ENCODE measurements around the gene PLEKHA7. TPM values are rescaled to one million over a fixed set of nuclear protein-coding genes. Genes with fewer than 3 reads are reported as not detected.

The PLEKHA7 gene
- polyA plus RNA-seq, 1 of the 3 experiments (the other 2 are of a cell fraction) = 0.12 TPM

GRCh38 chr11:16793009-16793408 lies 221.2 kb downstream of the PLEKHA7 start:
- no peak overlapping the region for H3K4me2 ChIP-seq
- 100% methylated on average over 3 of the region's 3 CpGs for WGBS (ENCODE audit: low lambda C conversion rate)
- H4K20me1 ChIP-seq (ENCODE audit: insufficient read depth) = no peaks in the 10 kb centered on the region
- ChIA-PET CTCF (interaction anchor here (0.6 to 2.9 kb wide), 4 partner anchors 8 to 1473 kb away, joined by 3 to 14 read pairs (median 8); no protein-coding TSS in a partner anchor), POLR2A (interaction anchor here (0.6 kb wide), 1 partner anchor 108 kb away, joined by 3 read pairs; no protein-coding TSS in a partner anchor)
- TF ChIP-seq SMC3 (IDR thresholded peaks at IDR 0.05; ENCODE audit: low read depth, low read length) (no peak), TAF1 (IDR thresholded peaks at IDR 0.05; ENCODE audit: borderline replicate concordance, low read depth, low read length) (no peak), USF1 (IDR thresholded peaks at IDR 0.05; ENCODE audit: borderline replicate concordance, low read depth) (no peak), YY1 (IDR thresholded peaks at IDR 0.05; ENCODE audit: low read depth) (no peak), FOSL2 (IDR thresholded peaks at IDR 0.05; ENCODE audit: borderline replicate concordance, low read depth) (no peak), RXRA (IDR thresholded peaks at IDR 0.05; ENCODE audit: borderline replicate concordance, low read depth) (no peak), EP300 (IDR thresholded peaks at IDR 0.05; ENCODE audit: borderline replicate concordance in 1 of 2, low read depth in 1 of 2, low read length in 1 of 2) (no peak), MXI1 (IDR thresholded peaks at IDR 0.05; ENCODE audit: low read depth, low read length) (no peak), NFIC (IDR thresholded peaks at IDR 0.05; ENCODE audit: borderline replicate concordance) (no peak), FOXM1 (IDR thresholded peaks at IDR 0.05; ENCODE audit: low read depth) (no peak), RCOR1 (IDR thresholded peaks at IDR 0.05; ENCODE audit: low read length) (no peak), PBX3 (IDR thresholded peaks at IDR 0.05) (no peak), NRF1 (IDR thresholded peaks at IDR 0.05; ENCODE audit: low read depth, low read length) (no peak), FOXJ3 (CRISPR knock-in tag; IDR thresholded peaks at IDR 0.05) (no peak), SIN3A (IDR thresholded peaks at IDR 0.05; ENCODE audit: borderline replicate concordance, low read depth, low read length) (no peak)
- H3K9ac ChIP-seq = no peak overlapping the region
- no peaks in the 10 kb centered on the region for H3K36me3 ChIP-seq (replicated peaks in 1 of 2; ENCODE audit: control insufficient read depth in 1 of 2, insufficient read depth in 2 of 2, low read length in 1 of 2)
- H3K9me3 ChIP-seq = no peaks in the 10 kb centered on the region
- DNase-seq = no peak
- H3K79me2 ChIP-seq (ENCODE audit: insufficient read depth) = no peaks in the 10 kb centered on the region
- H2AFZ ChIP-seq (ENCODE audit: low read depth) = no peak overlapping the region
- no peak overlapping the region for H3K27ac ChIP-seq (ENCODE audit: low read depth in 2 of 2, low read length in 1 of 2)
- H3K27me3 ChIP-seq (ENCODE audit: insufficient read depth) = no peaks in the 10 kb centered on the region
- no peaks in the 10 kb centered on the region for H3K9me2 ChIP-seq
- H3F3A ChIP-seq (replicated peaks; ENCODE audit: insufficient read depth) = peaks cover 17% of the 10 kb centered on the region
- peaks cover 0 to 4% of the 10 kb centered on the region in 2 experiments for H3K4me1 ChIP-seq (ENCODE audit: control insufficient read depth in 1 of 2, insufficient read depth in 2 of 2, low read depth in 1 of 2, low read length in 1 of 2)
- no peak overlapping the region for H3K4me3 ChIP-seq (ENCODE audit: low read depth in 2 of 2, low read length in 1 of 2)

- H4K20me1 ChIP-seq (ENCODE audit: insufficient read depth) = no peaks in the 10 kb centered on the region
- peak overlapping the region; percentile 58; the same call in 1 of the 2 replicates for H3K9ac ChIP-seq
- H3K79me2 ChIP-seq (ENCODE audit: insufficient read depth) = no peaks in the 10 kb centered on the region
- peaks cover 0 to 8% of the 10 kb centered on the region in 2 experiments for H3K4me1 ChIP-seq (ENCODE audit: control insufficient read depth in 1 of 2, insufficient read depth in 2 of 2, low read depth in 1 of 2, low read length in 1 of 2)
- no peak for DNase-seq
- no peaks in the 10 kb centered on the region for H3K36me3 ChIP-seq (replicated peaks in 1 of 2; ENCODE audit: control insufficient read depth in 1 of 2, insufficient read depth in 2 of 2, low read length in 1 of 2)
- ChIA-PET POLR2A (no interaction called here), CTCF (interaction anchor here (0.6 to 2.9 kb wide), 5 partner anchors 7 to 1472 kb away, joined by 3 to 14 read pairs (median 4); no protein-coding TSS in a partner anchor)
- no peak overlapping the region for H3K4me3 ChIP-seq (ENCODE audit: low read depth in 2 of 2, low read length in 1 of 2)
- H3K27me3 ChIP-seq (ENCODE audit: insufficient read depth) = no peaks in the 10 kb centered on the region
- H3K9me2 ChIP-seq = no peaks in the 10 kb centered on the region
- H3K4me2 ChIP-seq = no peak overlapping the region; the same call in 1 of the 2 replicates
- no peak overlapping the region for H2AFZ ChIP-seq (ENCODE audit: low read depth)
- peaks cover 23% of the 10 kb centered on the region for H3F3A ChIP-seq (replicated peaks; ENCODE audit: insufficient read depth)
- peak overlapping the region in 1 of 2 experiments; percentile 92; a peak in 2 of 4 replicates for H3K27ac ChIP-seq (ENCODE audit: low read depth in 2 of 2, low read length in 1 of 2)
- H3K9me3 ChIP-seq = no peaks in the 10 kb centered on the region
- TF ChIP-seq MEF2A (IDR thresholded peaks at IDR 0.05; ENCODE audit: borderline replicate concordance, low read depth) (no peak), CTCF (IDR thresholded peaks at IDR 0.05) (no peak), TEAD4 (IDR thresholded peaks at IDR 0.05; ENCODE audit: borderline replicate concordance, insufficient read depth) (no peak), EP300 (IDR thresholded peaks at IDR 0.05; ENCODE audit: borderline replicate concordance in 1 of 2, low read depth in 1 of 2, low read length in 1 of 2) (no peak)
Measured at GRCh38 chr11:16792426-16792825, 221.8 kb downstream of the PLEKHA7 start.
